Measurements from ENCODE around the gene MAGEA10.
"Not testable (repeated sequence)": the region's sequence is repeated elsewhere in the genome, so short reads cannot be mapped to it uniquely, and the experiment has no call there.

Gene MAGEA10

GRCh38 chrX:152138388-152138784 is at the start of gene MAGEA10:
Gene MAGEA10 (minus strand): TSS chrX:152138577. CDS start chrX:152135620, 2,957 bp downstream.
- DNase-seq (ENCODE audit: low read depth in 3 of 3, low spot score in 1 of 3) = no peak

GRCh38 chrX:152177497-152178269 is 39.3 kb upstream of the MAGEA10 start:
- no peak for DNase-seq (ENCODE audit: low read depth in 3 of 3, low spot score in 1 of 3)

GRCh38 chrX:152177052-152177451 is 38.7 kb upstream of the MAGEA10 start:
- no peak for DNase-seq (ENCODE audit: low read depth in 3 of 3, low spot score in 1 of 3)

GRCh38 chrX:152175892-152176291 is 37.5 kb upstream of the MAGEA10 start:
- not testable (repeated sequence) for DNase-seq (ENCODE audit: low read depth in 3 of 3, low spot score in 1 of 3)

GRCh38 chrX:152173923-152174322 is 35.5 kb upstream of the MAGEA10 start:
- not testable (repeated sequence) for DNase-seq (ENCODE audit: low read depth in 3 of 3, low spot score in 1 of 3)

- no peak for DNase-seq (ENCODE audit: low read depth in 3 of 3, low spot score in 1 of 3)
Observed at GRCh38 chrX:152170621-152171020, 32.2 kb upstream of the MAGEA10 start.

GRCh38 chrX:152165033-152165743 is 26.8 kb upstream of the MAGEA10 start:
- DNase-seq (ENCODE audit: low read depth in 3 of 3, low spot score in 1 of 3) = no peak

- no peak for DNase-seq (ENCODE audit: low read depth in 3 of 3, low spot score in 1 of 3)
Observed at GRCh38 chrX:152157042-152157441, 18.7 kb upstream of the MAGEA10 start.

- no peak for DNase-seq (ENCODE audit: low read depth in 3 of 3, low spot score in 1 of 3)
Observed at GRCh38 chrX:152155766-152156310, 17.5 kb upstream of the MAGEA10 start.

GRCh38 chrX:152154050-152154449 is 15.7 kb upstream of the MAGEA10 start:
- no peak for DNase-seq (ENCODE audit: low read depth in 3 of 3, low spot score in 1 of 3)

GRCh38 chrX:152151256-152151655 is 12.9 kb upstream of the MAGEA10 start:
- DNase-seq (ENCODE audit: low read depth in 3 of 3, low spot score in 1 of 3) = no peak

GRCh38 chrX:152149648-152150047 is 11.3 kb upstream of the MAGEA10 start:
- DNase-seq (ENCODE audit: low read depth in 3 of 3, low spot score in 1 of 3) = no peak

GRCh38 chrX:152139589-152139988 is 1.2 kb upstream of the MAGEA10 start:
- no peak for DNase-seq (ENCODE audit: low read depth in 3 of 3, low spot score in 1 of 3)

- no peak for DNase-seq (ENCODE audit: low read depth in 3 of 3, low spot score in 1 of 3)
Observed at GRCh38 chrX:152137771-152138387, 498 bp downstream of the MAGEA10 start.

GRCh38 chrX:152136312-152136711 is 2.1 kb downstream of the MAGEA10 start:
- no peak for DNase-seq (ENCODE audit: low read depth in 3 of 3, low spot score in 1 of 3)

GRCh38 chrX:152131525-152131924 is 6.9 kb downstream of the MAGEA10 start:
- no peak for DNase-seq (ENCODE audit: low read depth in 3 of 3, low spot score in 1 of 3)

GRCh38 chrX:152129069-152129844 is 9.1 kb downstream of the MAGEA10 start:
- not testable (repeated sequence) for DNase-seq (ENCODE audit: low read depth in 3 of 3, low spot score in 1 of 3)

- no peak for DNase-seq (ENCODE audit: low read depth in 3 of 3, low spot score in 1 of 3)
Observed at GRCh38 chrX:152117305-152117704, 21.1 kb downstream of the MAGEA10 start.

- DNase-seq (ENCODE audit: low read depth in 3 of 3, low spot score in 1 of 3) = no peak
Observed at GRCh38 chrX:152108527-152108926, 29.9 kb downstream of the MAGEA10 start.

GRCh38 chrX:152103866-152104265 is 34.5 kb downstream of the MAGEA10 start:
- DNase-seq (ENCODE audit: low read depth in 3 of 3, low spot score in 1 of 3) = no peak

GRCh38 chrX:152086141-152086540 is 52.2 kb downstream of the MAGEA10 start:
- DNase-seq (ENCODE audit: low read depth in 3 of 3, low spot score in 1 of 3) = no peak

Measured in stimulated activated CD4-positive, alpha-beta T cell treated with anti-CD3 and anti-CD28 coated beads, TNF-alpha, amount 100 ng/mL, for 1 hour (primary cell).